ENCODE results near the gene GRIP1.

- no peak for TF ChIP-seq GATA2 (IDR thresholded peaks at IDR 0.05; ENCODE audit: insufficient read depth, insufficient read length, low read depth, low read length)
- TF ChIP-seq EZH2 (IDR thresholded peaks at IDR 0.05; ENCODE audit: borderline replicate concordance, low read depth, low read length, severe bottlenecking), result no peak
- TF ChIP-seq, protein P1, sequence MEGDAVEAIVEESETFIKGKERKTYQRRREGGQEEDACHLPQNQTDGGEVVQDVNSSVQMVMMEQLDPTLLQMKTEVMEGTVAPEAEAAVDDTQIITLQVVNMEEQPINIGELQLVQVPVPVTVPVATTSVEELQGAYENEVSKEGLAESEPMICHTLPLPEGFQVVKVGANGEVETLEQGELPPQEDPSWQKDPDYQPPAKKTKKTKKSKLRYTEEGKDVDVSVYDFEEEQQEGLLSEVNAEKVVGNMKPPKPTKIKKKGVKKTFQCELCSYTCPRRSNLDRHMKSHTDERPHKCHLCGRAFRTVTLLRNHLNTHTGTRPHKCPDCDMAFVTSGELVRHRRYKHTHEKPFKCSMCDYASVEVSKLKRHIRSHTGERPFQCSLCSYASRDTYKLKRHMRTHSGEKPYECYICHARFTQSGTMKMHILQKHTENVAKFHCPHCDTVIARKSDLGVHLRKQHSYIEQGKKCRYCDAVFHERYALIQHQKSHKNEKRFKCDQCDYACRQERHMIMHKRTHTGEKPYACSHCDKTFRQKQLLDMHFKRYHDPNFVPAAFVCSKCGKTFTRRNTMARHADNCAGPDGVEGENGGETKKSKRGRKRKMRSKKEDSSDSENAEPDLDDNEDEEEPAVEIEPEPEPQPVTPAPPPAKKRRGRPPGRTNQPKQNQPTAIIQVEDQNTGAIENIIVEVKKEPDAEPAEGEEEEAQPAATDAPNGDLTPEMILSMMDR (IDR thresholded peaks at IDR 0.05; ENCODE audit: extremely low read depth in 1 of 2, insufficient read depth in 1 of 2, low read depth in 1 of 2, low read length in 2 of 2), result no peak
- TF ChIP-seq POLR2AphosphoS5 (IDR thresholded peaks at IDR 0.05; ENCODE audit: insufficient read depth, low read depth, low read length), result no peak
- TF ChIP-seq MAX (IDR thresholded peaks at IDR 0.05; ENCODE audit: insufficient read depth, insufficient read length), result no peak
- TF ChIP-seq POLR2A (IDR thresholded peaks at IDR 0.05; ENCODE audit: low read depth, low read length), result no peak
Observed at GRCh38 chr12:66441905-66442559, 236.8 kb downstream of the GRIP1 start.

Measured in endothelial cell of umbilical vein (primary cell).